GM10266 (cell line): ENCODE data around the gene AMER3.

ENCODE experiments used
- DNase-seq: peaks from one replicate; pipeline ENCODE4 v3.0.0; 2012; ENCODE audit errors: extremely low spot score
- TF ChIP-seq, protein P1 (sequence below): IDR thresholded peaks from 2 replicates; pipeline ENCODE4 v1.5.1; 2012; ENCODE audit warnings: mild to moderate bottlenecking, low read depth; ENCODE audit not compliant: control insufficient read depth, insufficient read depth; ENCODE audit errors: missing control alignments

Gene AMER3

DNA sequence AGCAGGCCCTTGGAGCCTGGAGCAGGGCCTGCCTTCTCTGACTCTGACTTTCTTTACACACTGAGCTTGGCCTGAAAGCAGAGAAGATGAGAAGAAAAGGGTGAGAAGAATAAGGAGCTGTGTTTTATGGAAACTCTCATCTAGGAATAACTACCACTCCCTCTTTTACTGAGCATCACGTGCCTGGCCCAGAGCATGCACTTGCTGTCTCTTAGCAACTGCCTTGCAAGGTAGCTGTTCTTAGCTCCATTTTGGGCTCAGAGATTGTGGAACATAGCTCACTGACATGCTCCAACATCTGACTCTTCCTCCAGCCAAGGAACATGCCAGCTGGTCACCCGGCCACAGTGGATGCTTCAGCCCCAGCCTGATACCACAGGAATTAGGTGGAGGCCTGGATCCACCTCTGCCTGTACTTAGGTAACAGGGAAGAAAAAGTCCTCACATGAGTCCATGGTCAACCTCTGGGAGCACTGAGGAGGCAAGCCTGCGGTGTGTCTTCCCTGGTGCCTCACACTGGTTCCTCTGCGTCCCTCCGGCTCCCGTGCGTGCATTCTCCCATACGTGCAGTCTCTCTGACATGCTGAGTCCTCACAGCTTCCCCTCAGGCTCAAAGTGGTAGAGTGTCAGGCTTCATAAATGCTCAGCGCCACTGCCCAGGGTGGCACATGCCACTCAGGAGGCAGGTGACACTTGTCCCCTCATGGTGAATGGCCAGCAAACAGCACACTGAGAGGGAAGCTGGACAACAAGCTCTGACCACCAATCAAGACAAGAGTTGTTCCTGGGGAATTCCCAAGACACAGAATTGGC, 35.7 kb downstream of the AMER3 start:
- DNase-seq = no peak
- TF ChIP-seq, protein P1, sequence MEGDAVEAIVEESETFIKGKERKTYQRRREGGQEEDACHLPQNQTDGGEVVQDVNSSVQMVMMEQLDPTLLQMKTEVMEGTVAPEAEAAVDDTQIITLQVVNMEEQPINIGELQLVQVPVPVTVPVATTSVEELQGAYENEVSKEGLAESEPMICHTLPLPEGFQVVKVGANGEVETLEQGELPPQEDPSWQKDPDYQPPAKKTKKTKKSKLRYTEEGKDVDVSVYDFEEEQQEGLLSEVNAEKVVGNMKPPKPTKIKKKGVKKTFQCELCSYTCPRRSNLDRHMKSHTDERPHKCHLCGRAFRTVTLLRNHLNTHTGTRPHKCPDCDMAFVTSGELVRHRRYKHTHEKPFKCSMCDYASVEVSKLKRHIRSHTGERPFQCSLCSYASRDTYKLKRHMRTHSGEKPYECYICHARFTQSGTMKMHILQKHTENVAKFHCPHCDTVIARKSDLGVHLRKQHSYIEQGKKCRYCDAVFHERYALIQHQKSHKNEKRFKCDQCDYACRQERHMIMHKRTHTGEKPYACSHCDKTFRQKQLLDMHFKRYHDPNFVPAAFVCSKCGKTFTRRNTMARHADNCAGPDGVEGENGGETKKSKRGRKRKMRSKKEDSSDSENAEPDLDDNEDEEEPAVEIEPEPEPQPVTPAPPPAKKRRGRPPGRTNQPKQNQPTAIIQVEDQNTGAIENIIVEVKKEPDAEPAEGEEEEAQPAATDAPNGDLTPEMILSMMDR = no peak

DNA sequence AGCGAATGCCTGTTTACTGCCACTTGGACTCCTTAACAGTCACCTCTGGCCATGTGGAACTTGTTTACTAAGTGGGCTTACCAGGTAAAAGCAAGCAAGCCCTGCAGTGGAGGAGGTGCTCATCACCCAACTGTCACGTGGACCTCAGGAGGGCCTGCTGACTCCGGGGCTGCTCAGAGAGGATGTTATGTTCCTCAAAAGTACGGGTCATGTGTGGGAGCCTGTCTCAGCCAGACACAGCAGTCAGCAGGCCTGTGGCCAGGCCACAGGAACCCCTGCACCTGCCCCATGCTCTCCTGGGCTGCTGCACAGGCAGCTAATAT, 36.2 kb downstream of the AMER3 start:
- DNase-seq = no peak
- TF ChIP-seq, protein P1 = no peak

DNA sequence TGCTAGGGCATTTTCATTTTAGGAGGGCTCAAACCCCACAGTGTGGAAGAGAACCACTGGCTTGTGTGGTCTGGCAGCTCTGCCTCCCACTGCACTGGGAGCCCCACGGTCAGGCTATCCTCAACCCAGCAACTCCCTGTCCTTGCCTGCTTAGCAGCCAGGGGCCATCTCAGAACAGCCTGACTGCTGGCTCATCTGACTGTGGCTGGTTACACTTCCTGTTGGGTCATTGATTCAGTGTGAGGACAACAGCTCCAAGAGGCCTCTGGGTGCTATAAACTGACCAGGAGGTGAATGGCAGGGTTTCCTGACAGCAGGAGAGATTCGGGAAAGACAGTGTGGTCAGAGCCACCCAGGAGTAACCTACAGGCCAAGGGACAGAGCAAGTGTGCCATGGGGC, 40.1 kb downstream of the AMER3 start:
- TF ChIP-seq, protein P1 = no peak
- DNase-seq = no peak

DNA sequence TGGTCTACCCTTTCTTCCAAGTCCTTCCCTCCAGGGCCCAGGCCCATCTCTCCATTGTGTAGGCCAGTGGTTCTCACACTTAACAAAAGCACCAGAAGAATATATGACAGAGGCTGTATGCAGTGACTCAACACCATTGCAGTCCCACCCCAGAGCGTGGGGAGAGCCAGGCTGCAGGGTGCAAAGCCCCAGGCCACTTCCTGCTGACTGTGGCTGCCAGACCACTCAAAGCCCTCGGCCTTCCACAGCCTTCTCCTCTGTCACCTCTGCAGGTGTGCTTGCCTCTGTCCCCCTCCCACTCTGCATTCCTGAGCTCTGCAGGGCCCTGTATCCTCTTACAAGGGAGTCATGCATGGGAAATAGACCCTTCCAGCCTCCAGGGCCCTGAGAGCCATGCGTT, 41.0 kb downstream of the AMER3 start:
- TF ChIP-seq, protein P1 = no peak
- DNase-seq = no peak

DNA sequence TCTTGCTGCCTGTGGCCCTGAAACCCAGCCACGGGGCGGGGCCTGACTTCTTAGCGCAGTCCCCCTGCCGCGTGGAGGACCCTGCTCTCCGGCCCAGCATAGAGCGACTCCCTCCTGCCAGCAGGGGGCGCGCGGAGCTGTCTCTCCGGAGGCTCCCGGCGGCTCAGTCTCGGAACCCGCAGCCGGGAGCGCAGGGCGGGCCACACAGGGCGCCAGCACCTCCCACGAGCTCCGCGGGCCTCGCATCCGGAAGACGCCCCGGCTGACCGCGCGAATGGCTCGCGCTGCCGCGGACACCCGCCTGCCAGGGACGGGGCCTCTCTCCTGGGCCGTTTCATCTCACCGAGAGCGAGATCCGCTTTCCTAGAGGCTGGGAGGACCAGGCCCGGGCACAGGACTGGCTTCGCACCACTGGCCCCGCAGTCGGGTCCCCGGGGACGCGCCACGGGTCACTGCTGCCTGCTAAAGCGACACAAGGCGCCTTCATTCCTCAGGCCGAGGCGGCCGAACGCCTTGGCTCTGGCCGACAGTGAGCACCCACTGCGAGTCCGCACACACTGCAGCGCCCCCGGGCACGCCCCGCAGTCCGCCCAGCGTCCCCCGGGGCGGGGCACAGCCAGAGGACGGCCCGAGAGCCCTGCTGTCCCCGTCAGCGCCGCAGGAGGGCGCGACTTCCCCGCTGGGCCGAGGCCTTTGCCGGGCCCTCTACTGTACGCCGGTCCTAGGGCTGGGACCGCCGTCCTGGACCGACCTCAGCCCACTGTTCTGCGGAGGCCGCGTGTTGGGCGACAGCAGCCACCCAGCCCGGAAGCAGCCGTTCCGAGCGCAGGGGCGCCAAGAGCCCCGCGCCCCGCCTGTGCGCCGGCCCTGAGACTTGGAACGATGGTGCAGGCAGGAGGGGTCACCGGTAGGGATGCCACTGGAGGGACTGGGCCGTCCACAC, 42.4 kb downstream of the AMER3 start:
- peak; percentile 90 for DNase-seq
- TF ChIP-seq, protein P1 = peak; percentile 97

DNA sequence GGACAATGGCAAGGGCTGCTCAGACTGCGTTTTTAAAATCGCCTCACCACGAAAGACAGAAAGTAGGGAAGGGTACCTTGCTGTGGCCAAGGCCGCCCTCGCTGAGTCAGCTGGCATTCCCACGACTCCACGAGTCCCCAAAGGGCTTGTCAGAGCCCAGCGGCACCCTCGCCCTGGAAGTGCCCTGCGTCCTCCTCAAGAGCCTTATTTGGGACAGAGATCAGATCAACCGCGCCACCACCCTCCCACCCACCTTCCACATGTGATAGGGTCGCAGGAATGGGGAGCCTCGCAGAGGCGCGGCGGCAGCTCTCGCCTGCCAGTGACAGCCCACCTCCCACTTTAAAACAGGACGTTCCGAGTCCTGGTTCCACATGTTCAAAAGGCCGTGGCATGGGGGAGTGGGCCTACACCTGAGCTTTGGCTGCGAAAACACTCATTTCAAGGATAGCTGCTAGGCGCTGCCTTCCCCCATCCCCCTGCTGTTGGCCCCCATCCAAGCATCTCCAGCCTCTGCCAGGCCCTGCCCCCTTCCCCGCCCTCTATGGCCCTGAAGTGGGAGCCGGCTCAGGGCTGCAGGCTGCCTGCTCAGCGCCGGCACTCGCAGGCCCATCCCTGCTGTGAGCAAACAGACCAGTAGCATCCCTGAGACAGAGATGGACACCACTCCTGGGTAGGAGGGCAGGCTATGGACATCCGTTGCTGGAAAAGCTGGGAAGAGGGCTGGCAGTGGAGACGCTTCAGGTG, 43.3 kb downstream of the AMER3 start:
- TF ChIP-seq, protein P1 = no peak
- DNase-seq = no peak
